T-helper 1 cell treated with Interleukin-12 subunit alpha and Interleukin-12 subunit beta and Interleukin-4 antibody, amounts not matched to agents 30 ng/mL and 1 ng/mL, for 36 hours (primary cell): Measurements from ENCODE around the gene ZNHIT6. TPM values are rescaled to one million over a fixed set of nuclear protein-coding genes. Genes with fewer than 3 reads are reported as not detected.
"Not testable (repeated sequence)": the region's sequence is repeated elsewhere in the genome, so short reads cannot be mapped to it uniquely, and the experiment has no call there.

ENCODE experiments used
- intact Hi-C: fragments of 100-400 bp; cut with micrococcal nuclease; formaldehyde crosslinking; loops from one replicate; pipeline ENCODE4 v1.15.1; 2024
- total RNA-seq: library from RNA; stranded (reverse); gene quantifications from 2 replicates; pipeline ENCODE4 v1.2.3, GENCODE V29; 2022

The ZNHIT6 gene
- 19.5 and 21.2 TPM in 2 replicates for total RNA-seq

GRCh38 chr1:85707990-85708828 lies at the start of gene ZNHIT6:
ZNHIT6 (minus strand) TSS chr1:85708433; CDS start chr1:85708284, 149 bp downstream.
- intact Hi-C loops: loop anchor here (1.0 to 10.0 kb wide), 19 partner anchors 12 to 1613 kb away; partner anchors contain the start of genes BCL10, C1orf52, CTBS and GNG5

GRCh38 chr1:85756864-85757263 lies 48.6 kb upstream of the ZNHIT6 start:
- intact Hi-C loops: no loop called here

- intact Hi-C loops: no loop called here
Measured at GRCh38 chr1:85748120-85748519, 39.9 kb upstream of the ZNHIT6 start.

GRCh38 chr1:85746777-85747176 lies 38.5 kb upstream of the ZNHIT6 start:
- intact Hi-C loops: no loop called here

GRCh38 chr1:85743814-85744213 lies 35.6 kb upstream of the ZNHIT6 start:
- intact Hi-C loops: no loop called here

- intact Hi-C loops: no loop called here
Measured at GRCh38 chr1:85734931-85735330, 26.7 kb upstream of the ZNHIT6 start.

GRCh38 chr1:85718678-85719340 lies 10.6 kb upstream of the ZNHIT6 start:
- intact Hi-C loops: no loop called here

- intact Hi-C loops: not testable (repeated sequence)
Measured at GRCh38 chr1:85714418-85715114, 6.3 kb upstream of the ZNHIT6 start.

- intact Hi-C loops: loop anchor here (1.0 to 10.0 kb wide), 19 partner anchors 13 to 1614 kb away; partner anchors contain the start of genes BCL10, C1orf52, CTBS and GNG5
Measured at GRCh38 chr1:85708829-85709227, 595 bp upstream of the ZNHIT6 start.

- intact Hi-C loops: loop anchor here (5.0 to 10.0 kb wide), 5 partner anchors 690 to 1613 kb away; partner anchors contain the start of genes HS2ST1, MCOLN2, ODF2L and PRKACB
Measured at GRCh38 chr1:85707267-85707989, 805 bp downstream of the ZNHIT6 start.

GRCh38 chr1:85705940-85706339 lies 2.3 kb downstream of the ZNHIT6 start:
- intact Hi-C loops: loop anchor here (5.0 to 10.0 kb wide), 5 partner anchors 691 to 1611 kb away; partner anchors contain the start of genes HS2ST1, MCOLN2, ODF2L and PRKACB

- intact Hi-C loops: loop anchor here (10.0 kb wide), 2 partner anchors 1556 to 1606 kb away; partner anchors contain the start of gene PRKACB
Measured at GRCh38 chr1:85700422-85700821, 7.8 kb downstream of the ZNHIT6 start.

GRCh38 chr1:85697895-85698294 lies 10.3 kb downstream of the ZNHIT6 start:
- intact Hi-C loops: no loop called here

- intact Hi-C loops: loop anchor here (1.0 to 2.0 kb wide), 2 partner anchors 382 to 749 kb away; no protein-coding TSS in a partner anchor
Measured at GRCh38 chr1:85692730-85693314, 15.4 kb downstream of the ZNHIT6 start.

- intact Hi-C loops: no loop called here
Measured at GRCh38 chr1:85689775-85690404, 18.3 kb downstream of the ZNHIT6 start.

- intact Hi-C loops: no loop called here
Measured at GRCh38 chr1:85683292-85684025, 24.8 kb downstream of the ZNHIT6 start.

- intact Hi-C loops: no loop called here
Measured at GRCh38 chr1:85681087-85681486, 27.1 kb downstream of the ZNHIT6 start.

GRCh38 chr1:85678193-85678592 lies 30.0 kb downstream of the ZNHIT6 start:
- intact Hi-C loops: no loop called here

GRCh38 chr1:85677656-85678055 lies 30.6 kb downstream of the ZNHIT6 start:
- intact Hi-C loops: no loop called here
